GM18505 (cell line): ENCODE measurements around the gene PSENEN.

ENCODE experiments used
- ATAC-seq: cut with Tn5 transposase; IDR thresholded peaks from one replicate; pipeline ENCODE4 v1.9.1; 2021; ENCODE audit not compliant: unreplicated experiment
- POLR2A ChIP-seq: IDR thresholded peaks from 4 replicates; pipeline ENCODE4 v1.6.1; 2011; ENCODE audit warnings: borderline replicate concordance; ENCODE audit not compliant: insufficient read depth, insufficient read length; ENCODE audit errors: extremely low read depth

PSENEN gene

GRCh38 chr19:35745328-35746086, at the start of gene PSENEN, which contains the start of gene U2AF1L4:
TSS of gene PSENEN (plus strand) at chr19:35745651. CDS start at chr19:35745931, 280 bp downstream.
TSS of gene U2AF1L4 (minus strand) at chr19:35745418. CDS start at chr19:35745391, 27 bp downstream.
- TF ChIP-seq POLR2A, result peak; percentile 69
- ATAC-seq, result peak; percentile 30

GRCh38 chr19:35695895-35696422, 49.5 kb upstream of the PSENEN start:
- TF ChIP-seq POLR2A, result no peak
- no peak for ATAC-seq

- ATAC-seq, result no peak
- no peak for TF ChIP-seq POLR2A
Measured at GRCh38 chr19:35696835-35697234, 48.6 kb upstream of the PSENEN start.

- peak; percentile 83 for ATAC-seq
Measured at GRCh38 chr19:35702223-35703012, 43.0 kb upstream of the PSENEN start.

GRCh38 chr19:35703343-35703742, 42.1 kb upstream of the PSENEN start:
- ATAC-seq, result no peak
- TF ChIP-seq POLR2A, result no peak

More at GRCh38 chr19:35702223-35703012, 43.0 kb upstream of the PSENEN start:
- peak; percentile 84 for TF ChIP-seq POLR2A

- ATAC-seq, result no peak
- TF ChIP-seq POLR2A, result no peak
Measured at GRCh38 chr19:35704218-35704617, 41.2 kb upstream of the PSENEN start, which contains the start of gene ZBTB32. TSS of gene ZBTB32 (plus strand) at chr19:35704558. CDS start at chr19:35714627, 10,069 bp downstream.

- TF ChIP-seq POLR2A, result no peak
- no peak for ATAC-seq
Measured at GRCh38 chr19:35708391-35708790, 37.1 kb upstream of the PSENEN start.

- TF ChIP-seq POLR2A, result peak; percentile 50
- peak; percentile 46 for ATAC-seq
Measured at GRCh38 chr19:35710784-35711723, 34.4 kb upstream of the PSENEN start.

- TF ChIP-seq POLR2A, result peak; percentile 85
- ATAC-seq, result no peak
Measured at GRCh38 chr19:35712567-35713505, 32.6 kb upstream of the PSENEN start.

GRCh38 chr19:35713506-35713850, 32.0 kb upstream of the PSENEN start:
- no peak for TF ChIP-seq POLR2A
- no peak for ATAC-seq

- no peak for ATAC-seq
- no peak for TF ChIP-seq POLR2A
Measured at GRCh38 chr19:35713904-35714495, 31.5 kb upstream of the PSENEN start.

- no peak for TF ChIP-seq POLR2A
- no peak for ATAC-seq
Measured at GRCh38 chr19:35714601-35715354, 30.7 kb upstream of the PSENEN start.
